Prostate gland (tissue), 2 donors: Measurements from ENCODE around the gene BABAM2. TPM values are rescaled to one million over a fixed set of nuclear protein-coding genes. Genes with fewer than 3 reads are reported as not detected.

ENCODE experiments used
- DNase-seq: peaks from one replicate; pipeline ENCODE4 v3.0.0-alpha.2; 2019; ENCODE audit warnings: low spot score
- H3K27ac ChIP-seq, 2 donors: fragments of 200-600 bp; sonication (generic); 2 replicates each; pipeline ENCODE4 v1.5.1; 2017 to 2019
- H3K27me3 ChIP-seq: fragments of 200-600 bp; sonication (generic); replicated peaks from 2 replicates; pipeline ENCODE4 v1.5.1; 2019; ENCODE audit not compliant: insufficient read depth
- H3K36me3 ChIP-seq, 2 donors: fragments of 200-600 bp; sonication (generic); 1 replicate in 1 of 2; 2 replicates in 1 of 2; pipeline versions ENCODE4 v1.5.1 to v1.8.1; 2017 to 2019
- H3K4me1 ChIP-seq: fragments of 200-600 bp; sonication (generic); replicated peaks from 2 replicates; pipeline ENCODE4 v1.5.1; 2019
- H3K4me3 ChIP-seq, 2 donors: fragments of 200-600 bp; sonication (generic); 2 replicates each; pipeline ENCODE4 v1.5.1; 2017 to 2019
- H3K9me3 ChIP-seq: fragments of 200-600 bp; sonication (generic); 2 replicates; pipeline ENCODE4 v1.5.1; 2017
- CTCF ChIP-seq, 4 experiments: fragments of 200-600 bp in 2 of 4; fragments of 450-650 bp in 2 of 4; sonication (generic) in 2 of 4; IDR thresholded peaks; 1 replicate in 3 of 4; 2 replicates in 1 of 4; pipeline ENCODE4 v1.5.1; 2016 to 2019; ENCODE audit warnings: antibody characterized with exemption in 4 of 4, mild to moderate bottlenecking in 2 of 4, moderate library complexity in 2 of 4
- POLR2A ChIP-seq: fragments of 450-650 bp; IDR thresholded peaks from one replicate; pipeline ENCODE4 v1.6.1; 2016; ENCODE audit warnings: antibody characterized with exemption, mild to moderate bottlenecking
- POLR2AphosphoS5 ChIP-seq: sonication (generic); formaldehyde crosslinking; IDR thresholded peaks from one replicate; pipeline ENCODE4 v1.6.1; 2017; ENCODE audit warnings: antibody characterized with exemption
- WGBS: methylation state at CpG from one replicate; pipeline ENCODE4 v1.1.5; 2018; 5-methylcytosine and 5-hydroxymethylcytosine counted together
- intact Hi-C: fragments of 100-400 bp; cut with DNase I; formaldehyde crosslinking; loops from one replicate; pipeline ENCODE4 v1.14.2; 2022
- total RNA-seq, 2 donors: library from RNA; depleted of rRNA; stranded (reverse); fragments of >200 nt; gene quantifications; one replicate each; pipeline ENCODE4 v1.1.0, GENCODE V29; 2016

The BABAM2 gene
- total RNA-seq, 2 donors from 2014 or later = 35.8 to 37.3 TPM

DNA sequence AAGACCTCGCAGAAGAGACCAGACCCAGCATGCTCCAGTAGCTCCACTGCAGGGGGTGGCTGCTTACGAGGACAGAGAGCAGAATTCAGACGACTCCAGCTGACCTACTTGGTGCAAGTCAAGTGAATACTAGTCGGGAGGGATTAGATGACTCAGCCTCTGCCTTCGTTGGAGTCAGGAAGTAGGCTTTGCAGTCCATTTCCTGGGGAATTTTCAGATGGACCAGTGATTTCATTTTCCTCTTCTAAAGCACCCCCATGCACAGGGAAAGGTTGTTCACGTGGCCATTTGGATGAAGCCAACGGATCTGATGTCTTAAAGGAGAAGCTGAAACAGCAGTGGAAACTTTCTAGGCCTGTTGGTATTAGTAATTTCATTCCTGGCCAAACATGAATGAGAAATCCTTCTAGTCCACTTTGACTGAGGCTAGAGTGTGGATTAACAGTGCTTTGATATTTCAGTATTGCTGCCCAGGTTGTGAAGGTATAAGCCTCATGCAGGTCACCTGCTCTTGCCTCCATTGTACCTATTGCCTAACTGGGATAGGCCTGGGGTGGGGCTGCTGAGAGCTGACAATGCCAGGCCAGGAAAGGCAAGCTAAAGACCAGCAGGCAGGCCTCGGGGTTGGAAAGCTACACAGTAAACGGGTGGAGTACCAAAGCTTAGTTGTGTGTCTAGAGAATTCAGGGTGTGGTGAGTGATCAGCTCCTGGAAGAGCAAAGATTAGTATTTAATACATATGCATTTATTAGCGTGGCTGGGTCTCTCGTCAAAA, 384.6 kb downstream of the BABAM2 start:
- Histone ChIP-seq H3K9me3 (no peaks in the 10 kb centered on the region), H3K4me3 (no peak overlapping the region), H3K4me1 (peaks cover 4% of the 10 kb centered on the region), H3K27me3 (no peaks in the 10 kb centered on the region), H3K27ac (no peak overlapping the region), H3K36me3 (no peaks in the 10 kb centered on the region)
- intact Hi-C loops = loop anchor here (5.0 kb wide), 1 partner anchor 48 kb away; no protein-coding TSS in a partner anchor
- TF ChIP-seq POLR2AphosphoS5 (no peak), CTCF (IDR thresholded peaks at IDR 0.05) (no peak), POLR2A (no peak)
- WGBS = 65% methylated on average over 11 of the region's 11 CpGs
- no peak for DNase-seq

GRCh38 chr2:28276076-28276618, 385.6 kb downstream of the BABAM2 start:
- H3K27me3 ChIP-seq = no peaks in the 10 kb centered on the region
- H3K27ac ChIP-seq = no peak overlapping the region
- no peaks in the 10 kb centered on the region for H3K4me1 ChIP-seq
- intact Hi-C loops = no loop called here
- H3K4me3 ChIP-seq = no peak overlapping the region
- no peak for DNase-seq
- H3K36me3 ChIP-seq = no peaks in the 10 kb centered on the region
- 38% methylated on average over 11 of the region's 11 CpGs for WGBS
- no peaks in the 10 kb centered on the region for H3K9me3 ChIP-seq
- TF ChIP-seq CTCF (IDR thresholded peaks at IDR 0.05) (no peak), POLR2A (no peak), POLR2AphosphoS5 (peak; percentile 55)

DNA sequence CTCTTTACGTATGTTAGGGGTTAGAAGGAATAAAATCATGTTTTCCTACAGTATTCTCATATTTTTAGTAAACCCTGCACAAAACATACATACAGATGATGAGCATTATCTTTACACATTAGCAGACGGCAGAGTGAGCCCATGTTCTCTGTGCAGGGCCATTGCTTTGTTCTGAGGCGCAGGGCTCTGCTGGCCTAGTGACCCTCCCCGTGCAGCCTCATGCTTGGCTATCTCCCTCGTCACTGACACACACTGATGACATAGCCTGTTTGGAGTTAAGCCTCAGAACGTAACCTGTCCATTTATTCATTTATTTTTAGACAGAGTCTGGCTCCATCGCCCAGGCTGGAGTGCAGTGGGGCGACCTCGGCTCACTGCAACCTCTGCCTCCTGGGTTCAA, 386.3 kb downstream of the BABAM2 start:
- DNase-seq = no peak
- no peak for TF ChIP-seq CTCF (IDR thresholded peaks at IDR 0.05)
- TF ChIP-seq POLR2A = no peak
- no peak for TF ChIP-seq POLR2AphosphoS5
- Histone ChIP-seq H3K4me3 (no peak overlapping the region), H3K4me1 (no peaks in the 10 kb centered on the region), H3K27me3 (no peaks in the 10 kb centered on the region), H3K9me3 (no peaks in the 10 kb centered on the region), H3K27ac (no peak overlapping the region), H3K36me3 (no peaks in the 10 kb centered on the region)
- WGBS = 80% methylated on average over 9 of the region's 9 CpGs
- intact Hi-C loops = no loop called here

GRCh38 chr2:28277466-28277865, 386.9 kb downstream of the BABAM2 start:
- Histone ChIP-seq H3K27ac (no peak overlapping the region), H3K9me3 (no peaks in the 10 kb centered on the region), H3K4me1 (no peaks in the 10 kb centered on the region), H3K4me3 (no peak overlapping the region), H3K36me3 (no peaks in the 10 kb centered on the region), H3K27me3 (no peaks in the 10 kb centered on the region)
- TF ChIP-seq CTCF (IDR thresholded peaks at IDR 0.05) = no peak
- no peak for TF ChIP-seq POLR2AphosphoS5
- no peak for TF ChIP-seq POLR2A
- WGBS = 80% methylated on average over 7 of the region's 7 CpGs
- no peak for DNase-seq
- intact Hi-C loops = no loop called here

DNA sequence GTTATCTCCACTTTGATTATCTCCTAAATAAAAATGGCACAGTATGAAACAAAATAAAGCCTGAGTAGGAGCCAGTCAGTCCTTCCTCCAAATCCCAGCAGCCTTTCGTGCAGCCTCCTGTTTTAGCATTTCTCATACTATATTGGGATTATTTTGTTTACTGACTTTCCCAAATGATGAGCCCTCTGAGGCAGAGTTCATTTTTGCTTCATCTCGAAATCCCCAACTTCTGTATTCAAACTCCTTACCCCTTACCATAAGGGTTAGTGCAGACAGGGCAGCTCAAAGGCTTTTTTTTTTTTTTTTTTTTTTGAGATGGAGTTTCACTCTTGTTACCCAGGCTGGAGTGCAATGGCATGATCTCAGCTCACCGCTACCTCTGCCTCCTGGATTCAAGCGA, 388.8 kb downstream of the BABAM2 start:
- Histone ChIP-seq H3K9me3 (no peaks in the 10 kb centered on the region), H3K27ac (no peak overlapping the region), H3K4me3 (no peak overlapping the region), H3K4me1 (no peaks in the 10 kb centered on the region), H3K27me3 (no peaks in the 10 kb centered on the region), H3K36me3 (no peaks in the 10 kb centered on the region)
- intact Hi-C loops = no loop called here
- no peak for DNase-seq
- 90% methylated on average over 4 of the region's 4 CpGs for WGBS
- TF ChIP-seq POLR2A (no peak), POLR2AphosphoS5 (no peak), CTCF (IDR thresholded peaks at IDR 0.05) (no peak)
